HG03064 (cell line): Measurements from ENCODE around the gene TJP2.

ENCODE experiments used
- ATAC-seq: cut with Tn5 transposase; IDR thresholded peaks from one replicate; pipeline ENCODE4 v1.9.1; 2021; ENCODE audit warnings: low read depth; ENCODE audit not compliant: unreplicated experiment

Gene TJP2

GRCh38 chr9:69173891-69174615 lies at the start of gene TJP2:
TJP2 (plus strand) TSS chr9:69174277; CDS start chr9:69174373, 96 bp downstream.
- ATAC-seq, result peak; percentile 42

GRCh38 chr9:69130456-69131441 lies 43.3 kb upstream of the TJP2 start:
- ATAC-seq, result no peak

- no peak for ATAC-seq
Observed at GRCh38 chr9:69131682-69132081, 42.4 kb upstream of the TJP2 start.

- ATAC-seq, result no peak
Observed at GRCh38 chr9:69132361-69132760, 41.7 kb upstream of the TJP2 start.

GRCh38 chr9:69134412-69134811 lies 39.7 kb upstream of the TJP2 start:
- no peak for ATAC-seq

- ATAC-seq, result no peak
Observed at GRCh38 chr9:69136185-69136584, 37.9 kb upstream of the TJP2 start.

GRCh38 chr9:69136779-69137178 lies 37.3 kb upstream of the TJP2 start:
- no peak for ATAC-seq

GRCh38 chr9:69137311-69137710 lies 36.8 kb upstream of the TJP2 start:
- ATAC-seq, result no peak

GRCh38 chr9:69139596-69139995 lies 34.5 kb upstream of the TJP2 start:
- ATAC-seq, result no peak

- no peak for ATAC-seq
Observed at GRCh38 chr9:69140123-69140735, 33.8 kb upstream of the TJP2 start.

GRCh38 chr9:69141851-69142250 lies 32.2 kb upstream of the TJP2 start:
- no peak for ATAC-seq

- no peak for ATAC-seq
Observed at GRCh38 chr9:69143291-69143690, 30.8 kb upstream of the TJP2 start.

- ATAC-seq, result no peak
Observed at GRCh38 chr9:69145144-69145715, 28.8 kb upstream of the TJP2 start.

- ATAC-seq, result no peak
Observed at GRCh38 chr9:69147041-69147834, 26.8 kb upstream of the TJP2 start.

- no peak for ATAC-seq
Observed at GRCh38 chr9:69149321-69149807, 24.7 kb upstream of the TJP2 start.

- no peak for ATAC-seq
Observed at GRCh38 chr9:69151506-69151905, 22.6 kb upstream of the TJP2 start.

GRCh38 chr9:69153707-69154521 lies 20.2 kb upstream of the TJP2 start:
- ATAC-seq, result no peak

GRCh38 chr9:69155341-69156030 lies 18.6 kb upstream of the TJP2 start:
- peak; percentile 84 for ATAC-seq
